Posterior vena cava (tissue), 2 donors: Measurements from ENCODE around the gene GPBP1. TPM values are rescaled to one million over a fixed set of nuclear protein-coding genes. Genes with fewer than 3 reads are reported as not detected.
A peak's percentile ranks its signal among the peaks of the same experiment; 100 is the strongest.
"Not testable (repeated sequence)": the region's sequence is repeated elsewhere in the genome, so short reads cannot be mapped to it uniquely, and the experiment has no call there.

Experiments
- DNase-seq: peaks from one replicate; pipeline ENCODE4 v3.0.0-alpha.2; 2020; ENCODE audit warnings: low spot score
- intact Hi-C, 2 donors: fragments of 100-400 bp; cut with DNase I; formaldehyde crosslinking; loops; one replicate each; pipeline versions ENCODE4 v1.14.1 to v1.14.2; 2022 to 2023
- long read RNA-seq, 2 donors: library from polyadenylated mRNA; unstranded; transcript quantifications; one replicate each; pipeline ENCODE4 v2.0.0, GENCODE V29; 2020 to 2021
- total RNA-seq, 2 donors: library from RNA; stranded (reverse); fragmentation: NEBNext Ultra II Directional; extraction: Animal tissue kit (Norgen Biotek cat#: 25700); gene quantifications; one replicate each; pipeline ENCODE4 v1.2.1, GENCODE V29; 2021
- donor health status: DM: yes; HTN: yes; CAD: no.
- donor health status: DM: yes; HTN: yes; CAD: no.

Gene GPBP1, protein sequence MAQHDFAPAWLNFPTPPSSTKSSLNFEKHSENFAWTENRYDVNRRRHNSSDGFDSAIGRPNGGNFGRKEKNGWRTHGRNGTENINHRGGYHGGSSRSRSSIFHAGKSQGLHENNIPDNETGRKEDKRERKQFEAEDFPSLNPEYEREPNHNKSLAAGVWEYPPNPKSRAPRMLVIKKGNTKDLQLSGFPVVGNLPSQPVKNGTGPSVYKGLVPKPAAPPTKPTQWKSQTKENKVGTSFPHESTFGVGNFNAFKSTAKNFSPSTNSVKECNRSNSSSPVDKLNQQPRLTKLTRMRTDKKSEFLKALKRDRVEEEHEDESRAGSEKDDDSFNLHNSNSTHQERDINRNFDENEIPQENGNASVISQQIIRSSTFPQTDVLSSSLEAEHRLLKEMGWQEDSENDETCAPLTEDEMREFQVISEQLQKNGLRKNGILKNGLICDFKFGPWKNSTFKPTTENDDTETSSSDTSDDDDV
- 10 to 100 TPM; 51.2 to 51.6 TPM for total RNA-seq
- long read RNA-seq, donor 1, full-length matches to known transcripts, result 11 of 25 reads
- long read RNA-seq, donor 1, partial matches to known transcripts, result 6 of 25 reads
- long read RNA-seq, donor 1, other reads (novel, unspliced or antisense), result 8 of 25 reads
- long read RNA-seq, donor 2, partial matches to known transcripts, result 23 of 41 reads
- long read RNA-seq, donor 2, other reads (novel, unspliced or antisense), result 15 of 41 reads

DNA sequence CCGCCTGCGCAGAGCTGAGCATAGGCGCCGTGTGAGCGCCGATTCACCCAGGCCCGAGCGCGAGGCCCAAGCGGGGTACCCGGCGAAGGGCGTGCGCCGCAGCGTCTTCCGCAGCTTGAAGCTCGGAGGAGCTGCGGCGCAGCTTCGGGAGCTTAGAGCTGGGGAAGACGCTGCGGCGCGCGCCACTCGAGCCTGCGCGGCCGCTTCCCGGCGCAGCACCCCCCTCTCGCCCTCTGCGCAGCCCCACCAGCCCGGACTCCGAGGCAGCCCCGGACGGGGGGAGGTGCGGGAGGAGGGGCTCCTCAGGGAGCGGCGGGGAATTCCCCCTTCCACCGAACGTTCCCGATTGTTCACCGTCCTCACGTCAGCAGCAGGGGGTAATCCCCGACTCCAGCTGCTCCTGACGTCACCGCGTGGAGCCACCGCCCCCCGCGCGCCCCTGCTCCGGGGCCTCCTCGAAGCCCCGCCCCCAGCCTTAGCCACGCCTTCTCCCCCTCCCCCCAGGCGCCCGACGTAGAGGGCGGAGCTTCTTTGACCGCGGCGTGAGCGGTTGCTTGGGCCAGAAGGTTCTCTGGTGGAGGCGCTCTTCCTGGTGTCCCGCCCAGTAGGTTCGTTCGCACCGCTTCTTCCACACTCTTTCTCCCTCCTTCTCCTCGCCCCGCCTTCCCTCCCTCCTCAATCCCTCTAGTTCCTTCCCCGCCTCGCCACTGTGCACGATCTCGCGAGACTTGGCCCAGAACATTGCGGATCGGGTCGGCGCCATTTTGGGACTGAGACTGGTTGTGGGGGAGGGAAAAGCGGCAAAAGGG is at the start of gene GPBP1:
GPBP1 (plus strand) TSS at position 741 of the 809 bp plus-strand sequence. CDS start 40,072 bp downstream, outside the sequence.
- intact Hi-C loops, result no loop called here
- DNase-seq, result peak; percentile 100

DNA sequence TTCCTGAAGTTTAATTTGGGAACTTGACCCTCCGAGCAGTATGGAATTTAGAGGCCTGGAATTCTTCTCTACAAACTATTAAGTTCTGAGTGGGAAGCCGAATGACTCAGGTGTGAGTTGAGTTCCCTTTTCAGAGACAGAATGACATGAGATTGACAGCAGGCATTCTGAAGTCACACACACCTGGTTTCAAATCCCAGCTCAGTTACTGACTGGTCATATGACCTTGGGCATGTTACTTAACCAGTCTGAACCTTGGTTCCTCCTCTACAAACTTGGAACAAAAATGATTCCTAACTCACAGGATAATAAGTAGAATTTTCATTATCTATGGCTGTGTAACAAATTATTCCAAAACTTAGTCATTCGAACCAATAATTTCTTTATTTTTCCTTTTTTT is 45.5 kb upstream of the GPBP1 start:
- DNase-seq, result no peak
- intact Hi-C loops, result no loop called here

DNA sequence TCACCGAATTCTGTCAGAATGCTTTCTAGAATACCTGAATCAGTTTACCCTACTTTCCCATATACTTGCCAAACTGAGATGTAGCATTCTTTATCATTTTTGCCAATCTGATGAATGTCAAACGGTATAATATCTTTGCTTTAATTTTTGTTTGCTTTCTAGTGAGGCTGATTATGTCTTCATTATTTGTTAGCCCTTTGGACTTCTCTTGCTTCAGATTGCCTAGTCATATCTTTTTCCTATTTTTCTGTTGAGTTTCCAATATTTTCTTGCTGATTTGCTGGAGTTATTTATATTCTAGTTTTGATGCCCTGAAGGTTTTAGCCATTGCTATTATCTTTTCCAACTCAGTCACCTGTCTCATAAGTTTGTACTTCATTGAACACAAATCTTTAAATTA is 40.3 kb upstream of the GPBP1 start:
- intact Hi-C loops, result loop anchor here in 1 of 2 donors (5.0 kb wide), 1 partner anchor 231 kb away; no protein-coding TSS in a partner anchor
- no peak for DNase-seq

GRCh38 chr5:57137401-57137800 is 36.5 kb upstream of the GPBP1 start:
- DNase-seq, result no peak
- intact Hi-C loops, result no loop called here

GRCh38 chr5:57152316-57152715 is 21.5 kb upstream of the GPBP1 start:
- no peak for DNase-seq
- intact Hi-C loops, result no loop called here

DNA sequence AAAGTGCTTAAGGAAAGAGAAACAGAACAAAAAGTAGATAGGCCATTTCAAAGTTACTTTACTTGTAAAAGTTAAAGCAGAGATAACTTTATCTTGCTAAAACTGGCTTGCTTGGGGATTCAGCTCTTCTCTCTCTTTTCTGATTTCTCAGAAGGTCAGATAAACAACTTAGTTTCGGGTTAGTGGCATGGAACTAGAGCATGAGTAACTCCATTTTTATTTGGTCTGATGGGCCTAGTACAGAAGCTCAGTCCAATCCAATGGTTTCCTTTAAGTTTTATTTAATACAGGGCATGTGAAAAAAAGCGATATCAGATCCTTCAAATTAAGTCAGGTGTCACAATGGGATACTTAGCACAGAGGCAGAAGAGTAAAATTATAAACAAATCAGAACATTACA is 18.8 kb upstream of the GPBP1 start:
- DNase-seq, result no peak
- intact Hi-C loops, result no loop called here

- intact Hi-C loops, result no loop called here
- no peak for DNase-seq
Observed at GRCh38 chr5:57157131-57157530, 16.7 kb upstream of the GPBP1 start.

DNA sequence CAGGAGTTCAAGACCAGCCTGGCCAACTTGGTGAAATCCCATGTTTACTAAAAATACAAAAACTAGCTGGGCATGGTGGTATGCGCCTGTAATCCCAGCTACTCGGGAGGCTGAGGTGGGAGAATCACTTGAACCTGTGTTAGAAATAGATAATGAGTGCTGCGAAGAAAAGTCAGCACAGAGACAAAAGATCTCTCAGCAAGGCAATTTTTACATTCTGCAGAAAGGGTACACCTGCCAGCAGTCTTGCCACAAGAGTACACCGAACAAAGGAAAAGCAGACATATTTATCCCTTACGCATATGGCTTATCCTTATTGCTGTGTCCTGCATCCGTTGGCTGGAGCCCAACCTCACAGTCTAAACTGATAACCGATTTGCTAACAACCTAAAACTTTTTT is 16.2 kb upstream of the GPBP1 start:
- intact Hi-C loops, result no loop called here

DNA sequence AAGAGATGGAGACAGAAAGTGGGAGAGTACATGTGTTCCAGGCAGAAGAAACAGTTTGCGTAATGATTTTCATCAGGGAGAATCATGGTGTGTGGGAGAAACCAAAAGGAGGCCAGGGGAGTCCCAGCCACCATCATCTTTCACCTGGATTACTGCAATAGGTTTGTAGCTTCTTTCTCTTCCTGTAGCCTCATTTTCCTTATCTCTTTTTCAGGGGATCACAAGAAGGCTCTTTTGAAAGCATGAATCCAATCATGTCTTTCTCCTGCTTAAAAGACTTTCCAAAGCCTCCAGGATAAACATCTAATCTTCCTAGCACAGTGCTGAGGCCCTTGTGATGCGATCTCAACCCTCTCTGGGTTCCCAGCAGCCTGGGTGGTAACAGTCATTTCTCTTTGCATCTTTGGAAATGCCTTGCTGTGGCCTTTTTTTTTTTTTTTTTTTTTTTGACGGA is 10.3 kb upstream of the GPBP1 start:
- intact Hi-C loops, result no loop called here
- no peak for DNase-seq

More for the DNA sequence above, 16.2 kb upstream of the GPBP1 start:
- DNase-seq, result no peak

GRCh38 chr5:57164124-57164523 is 9.7 kb upstream of the GPBP1 start:
- intact Hi-C loops, result no loop called here
- DNase-seq, result no peak

- intact Hi-C loops, DNase-seq: not testable (repeated sequence)
Observed at GRCh38 chr5:57165171-57165570, 8.7 kb upstream of the GPBP1 start.

DNA sequence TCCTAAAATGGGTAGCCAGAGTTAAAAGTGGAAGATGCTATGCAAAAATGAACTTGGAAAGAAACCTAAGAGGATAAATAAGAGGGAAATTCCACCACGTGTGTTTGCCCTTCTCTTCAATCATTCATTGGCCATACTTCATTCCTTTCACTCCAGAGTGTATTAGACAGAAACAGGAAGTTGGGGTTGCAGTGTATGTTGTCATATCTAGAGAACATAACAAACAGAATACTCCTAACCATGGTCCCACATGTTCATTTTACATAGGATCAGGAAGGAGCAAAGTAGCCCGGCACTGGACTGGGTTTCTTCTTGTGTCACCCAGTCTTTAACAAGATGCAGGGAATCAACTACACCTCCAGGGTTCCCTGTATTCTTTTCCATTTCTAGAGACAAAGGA is 7.6 kb upstream of the GPBP1 start:
- no peak for DNase-seq
- intact Hi-C loops, result no loop called here

DNA sequence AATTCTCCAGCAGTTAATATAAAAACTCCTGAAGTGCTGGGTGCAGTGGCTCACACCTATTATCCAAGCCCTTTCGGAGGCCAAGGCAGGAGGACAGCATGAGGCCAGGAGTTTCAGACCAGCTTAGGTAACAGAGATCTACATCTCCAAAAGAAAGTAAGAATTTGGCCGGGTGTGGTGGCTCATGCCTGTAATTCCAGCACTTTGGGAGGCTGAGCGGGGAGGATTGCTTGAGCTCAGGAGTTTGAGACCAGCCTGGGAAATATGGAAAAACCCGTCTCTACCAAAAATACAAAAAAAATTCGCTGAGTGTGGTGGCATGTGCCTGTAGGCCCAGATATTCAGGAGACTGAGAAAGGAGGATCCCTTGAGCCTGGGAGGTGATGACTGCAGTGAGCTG is 6.7 kb upstream of the GPBP1 start:
- intact Hi-C loops, result no loop called here
- DNase-seq, result no peak

DNA sequence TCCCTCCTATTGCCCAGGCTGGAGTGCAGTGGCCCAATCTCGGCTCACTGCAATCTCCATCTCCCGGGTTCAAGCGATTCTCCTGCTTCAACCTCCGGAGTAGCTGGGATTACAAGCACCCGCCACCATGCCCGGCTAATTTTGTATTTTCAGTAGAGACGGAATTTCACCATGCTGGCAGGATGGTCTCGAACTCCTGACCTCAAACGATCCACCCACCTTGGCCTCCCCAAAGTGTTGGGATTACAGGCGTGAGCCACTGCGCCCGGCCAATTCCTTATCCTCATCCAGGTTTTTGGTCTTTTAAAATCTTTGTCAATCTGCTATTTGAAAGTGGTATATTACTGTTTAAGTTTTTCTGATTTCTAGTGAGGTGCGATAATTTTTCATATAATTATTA is 3.7 kb upstream of the GPBP1 start:
- DNase-seq, intact Hi-C loops: not testable (repeated sequence)

- intact Hi-C loops, result no loop called here
- no peak for DNase-seq
Observed at GRCh38 chr5:57171816-57172465, 1.9 kb upstream of the GPBP1 start.

DNA sequence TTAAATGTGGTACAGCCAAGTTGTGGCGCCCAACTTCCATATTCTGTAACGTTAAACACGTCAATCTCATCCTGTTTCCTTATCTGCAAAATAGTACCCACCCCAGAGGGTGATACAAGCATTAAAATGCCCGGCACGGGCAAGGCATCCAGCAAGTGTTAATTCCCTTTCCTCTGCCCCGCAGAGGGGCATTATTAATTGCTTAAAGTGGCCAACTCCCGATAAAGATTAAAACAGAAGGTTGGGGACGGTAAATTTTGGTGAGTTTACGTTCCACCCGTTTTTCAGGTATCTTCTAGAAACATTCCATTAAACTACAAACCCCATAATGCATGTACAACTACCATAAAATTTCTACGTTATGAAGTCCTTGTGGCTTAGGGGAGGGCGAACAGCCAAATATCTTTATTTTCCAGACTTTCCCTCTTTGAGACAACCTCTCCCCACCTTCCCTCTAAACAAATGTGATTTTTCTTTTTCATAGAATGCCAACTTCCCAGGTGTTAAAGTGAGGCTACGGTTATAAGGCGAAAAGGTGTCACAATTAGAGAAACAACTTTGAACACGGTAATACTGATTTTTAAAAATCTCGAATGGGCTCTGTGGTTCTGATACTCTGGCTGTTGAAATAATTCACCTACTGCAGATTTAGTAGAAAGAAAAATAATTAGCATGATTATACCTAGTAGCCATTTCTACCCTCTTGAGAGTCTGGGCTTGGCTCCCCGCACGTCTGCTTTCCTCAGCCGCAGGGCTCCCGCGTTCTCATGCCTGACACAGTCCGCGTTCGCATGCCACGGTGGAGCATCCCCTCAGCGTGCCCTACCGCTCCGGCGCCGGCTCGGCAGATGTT is 1.2 kb upstream of the GPBP1 start:
- no peak for DNase-seq
- intact Hi-C loops, result no loop called here

- intact Hi-C loops, result no loop called here
Observed at GRCh38 chr5:57174128-57174889, 450 bp downstream of the GPBP1 start.

More at GRCh38 chr5:57174128-57174889, 450 bp downstream of the GPBP1 start:
- DNase-seq, result peak; percentile 82
